GM21786 (cell line): ENCODE measurements around the gene WDPCP.
"Not testable (repeated sequence)": the region's sequence is repeated elsewhere in the genome, so short reads cannot be mapped to it uniquely, and the experiment has no call there.

Experiments
- ATAC-seq: cut with Tn5 transposase; IDR thresholded peaks from one replicate; pipeline ENCODE4 v1.9.1; 2021; ENCODE audit not compliant: unreplicated experiment

Gene WDPCP

GRCh38 chr2:63544017-63544627 is 44.2 kb downstream of the WDPCP start:
- no peak for ATAC-seq

- ATAC-seq, result no peak
Observed at GRCh38 chr2:63539416-63540162, 48.7 kb downstream of the WDPCP start.

GRCh38 chr2:63538390-63538789 is 49.9 kb downstream of the WDPCP start:
- ATAC-seq, result no peak

- ATAC-seq, result no peak
Observed at GRCh38 chr2:63537306-63537705, 51.0 kb downstream of the WDPCP start.

GRCh38 chr2:63530704-63531279 is 57.5 kb downstream of the WDPCP start:
- no peak for ATAC-seq

- no peak for ATAC-seq
Observed at GRCh38 chr2:63525905-63526304, 62.4 kb downstream of the WDPCP start.

- no peak for ATAC-seq
Observed at GRCh38 chr2:63522950-63523349, 65.3 kb downstream of the WDPCP start.

- no peak for ATAC-seq
Observed at GRCh38 chr2:63520793-63521192, 67.5 kb downstream of the WDPCP start.

GRCh38 chr2:63514781-63515180 is 73.5 kb downstream of the WDPCP start:
- ATAC-seq, result no peak

GRCh38 chr2:63514237-63514716 is 74.0 kb downstream of the WDPCP start:
- no peak for ATAC-seq

GRCh38 chr2:63506320-63506719 is 82.0 kb downstream of the WDPCP start:
- no peak for ATAC-seq

GRCh38 chr2:63503818-63504217 is 84.5 kb downstream of the WDPCP start:
- ATAC-seq, result no peak

- no peak for ATAC-seq
Observed at GRCh38 chr2:63500398-63500797, 87.9 kb downstream of the WDPCP start.

- no peak for ATAC-seq
Observed at GRCh38 chr2:63497576-63497975, 90.7 kb downstream of the WDPCP start.

GRCh38 chr2:63494968-63495367 is 93.3 kb downstream of the WDPCP start:
- no peak for ATAC-seq

- ATAC-seq, result no peak
Observed at GRCh38 chr2:63494100-63494499, 94.2 kb downstream of the WDPCP start.

- ATAC-seq, result no peak
Observed at GRCh38 chr2:63488118-63488713, 100.1 kb downstream of the WDPCP start.

GRCh38 chr2:63486861-63487290 is 101.4 kb downstream of the WDPCP start:
- no peak for ATAC-seq

- ATAC-seq, result no peak
Observed at GRCh38 chr2:63484901-63485300, 103.4 kb downstream of the WDPCP start.

GRCh38 chr2:63484481-63484880 is 103.8 kb downstream of the WDPCP start:
- ATAC-seq, result no peak

GRCh38 chr2:63477686-63478085 is 110.6 kb downstream of the WDPCP start:
- no peak for ATAC-seq

- ATAC-seq, result not testable (repeated sequence)
Observed at GRCh38 chr2:63469313-63469712, 119.0 kb downstream of the WDPCP start.
